Right lobe of liver (tissue), 6 donors: ENCODE data around the gene STXBP5. TPM values are rescaled to one million over a fixed set of nuclear protein-coding genes. Genes with fewer than 3 reads are reported as not detected.

ENCODE experiments used
- ATAC-seq, 4 donors: fragments of 200-7000 bp; cut with Tn5 transposase; one replicate each; pipeline ENCODE4 v1.9.1; 2020; ENCODE audit warnings: mild to moderate bottlenecking in 4 of 4, moderate library complexity in 4 of 4
- DNase-seq, 3 donors: peaks; one replicate each; pipeline ENCODE4 v3.0.0-alpha.2; 2020
- H3K27ac ChIP-seq, 3 donors: fragments of 200-600 bp; one replicate each; pipeline ENCODE4 v1.8.0; 2022
- H3K27me3 ChIP-seq, 2 donors: fragments of 200-600 bp; one replicate each; pipeline ENCODE4 v1.8.0; 2022
- H3K36me3 ChIP-seq, 4 donors: fragments of 200-600 bp; sonication (generic) in 1 of 4; one replicate each; pipeline versions ENCODE4 v1.5.1 to v1.8.0; 2017 to 2022; ENCODE audit warnings: control low read depth in 1 of 4
- H3K4me1 ChIP-seq, 4 donors: fragments of 200-600 bp; sonication (generic) in 1 of 4; one replicate each; pipeline versions ENCODE4 v1.5.1 to v1.8.0; 2017 to 2022; ENCODE audit warnings: control low read depth in 1 of 4
- H3K4me3 ChIP-seq, 3 donors: fragments of 200-600 bp; one replicate each; pipeline ENCODE4 v1.8.0; 2022
- H3K9me3 ChIP-seq, 4 donors: fragments of 200-600 bp; sonication (generic) in 1 of 4; one replicate each; pipeline versions ENCODE4 v1.5.1 to v1.8.0; 2017 to 2022; ENCODE audit warnings: control low read depth in 1 of 4
- CTCF ChIP-seq, 4 donors: fragments of 200-600 bp in 3 of 4; fragments of 450-650 bp in 1 of 4; IDR thresholded peaks; one replicate each; pipeline versions ENCODE4 v1.5.1 to v1.8.0; 2016 to 2022; ENCODE audit warnings: antibody characterized with exemption in 4 of 4, mild to moderate bottlenecking in 2 of 4
- POLR2A ChIP-seq: fragments of 450-650 bp; IDR thresholded peaks from one replicate; pipeline ENCODE4 v1.6.1; 2017; ENCODE audit warnings: antibody characterized with exemption, mild to moderate bottlenecking
- WGBS: methylation state at CpG from one replicate; pipeline ENCODE4 v1.1.6; 2018; ENCODE audit warnings: low coverage, low lambda C conversion rate; ENCODE audit not compliant: insufficient coverage; ENCODE audit errors: missing lambda C conversion rate; 5-methylcytosine and 5-hydroxymethylcytosine counted together
- intact Hi-C, 2 donors: fragments of 100-400 bp; cut with DNase I; formaldehyde crosslinking; loops; one replicate each; pipeline versions ENCODE4 v1.11.2 to v1.14.1; 2022
- total RNA-seq, 6 experiments: library from RNA; depleted of rRNA in 2 of 6; stranded (reverse); fragments of >200 nt in 2 of 6; fragmentation: NEBNext Ultra II Directional in 3 of 6; extraction: Animal tissue kit (Norgen Biotek cat#: 25700) in 3 of 6; gene quantifications; one replicate each; pipeline versions ENCODE4 v1.1.0 to v1.2.4, GENCODE V29; 2016 to 2023
- donor health status: DM: no; HTN: yes; CAD: no.
- donor health status: DM: no; HTN: no; CAD: no.
- donor health status: DM: no; HTN: no; CAD: no.
- donor health status: DM: no; HTN: yes; CAD: no.
- donor health status: DM: no; HTN: yes; CAD: no.

The STXBP5 gene
- total RNA-seq, 6 experiments from 2014 or later, result 3.9 to 7.6 (median 5.7) TPM

- intact Hi-C loops, result no loop called here
- TF ChIP-seq CTCF (IDR thresholded peaks at IDR 0.05), result no peak
- no peak for TF ChIP-seq POLR2A
- Histone ChIP-seq H3K4me1 (no peaks in the 10 kb centered on the region), H3K9me3 (no peaks in the 10 kb centered on the region), H3K27ac (no peak overlapping the region), H3K27me3 (no peaks in the 10 kb centered on the region), H3K4me3 (no peak overlapping the region), H3K36me3 (no peaks in the 10 kb centered on the region)
- 67% methylated on average over 3 of the region's 3 CpGs for WGBS
- ATAC-seq, result no peak
- DNase-seq, result no peak
These were observed 193.1 kb downstream of the STXBP5 start for GRCh38 chr6:147397306-147397705.

- no peak overlapping the region for H3K4me3 ChIP-seq
- intact Hi-C loops, result no loop called here
- H3K9me3 ChIP-seq, result no peaks in the 10 kb centered on the region
- H3K27me3 ChIP-seq, result no peaks in the 10 kb centered on the region
- no peaks in the 10 kb centered on the region for H3K36me3 ChIP-seq
- ATAC-seq (no peak), DNase-seq (no peak)
- no peak for TF ChIP-seq CTCF (IDR thresholded peaks at IDR 0.05)
- TF ChIP-seq POLR2A, result no peak
- H3K4me1 ChIP-seq, result no peaks in the 10 kb centered on the region
- no peak overlapping the region for H3K27ac ChIP-seq
These were observed 196.8 kb downstream of the STXBP5 start for GRCh38 chr6:147400968-147401367.

- H3K27me3 ChIP-seq, result no peaks in the 10 kb centered on the region
- no peak overlapping the region for H3K4me3 ChIP-seq
- DNase-seq (no peak), ATAC-seq (no peak)
- no peak for TF ChIP-seq POLR2A
- TF ChIP-seq CTCF (IDR thresholded peaks at IDR 0.05), result no peak
- H3K27ac ChIP-seq, result no peak overlapping the region
- 71% methylated on average over 4 of the region's 5 CpGs for WGBS
- no peaks in the 10 kb centered on the region for H3K36me3 ChIP-seq
- no peaks in the 10 kb centered on the region for H3K4me1 ChIP-seq
- intact Hi-C loops, result no loop called here
- no peaks in the 10 kb centered on the region for H3K9me3 ChIP-seq
These were observed 197.6 kb downstream of the STXBP5 start for GRCh38 chr6:147401779-147402178.

- Histone ChIP-seq H3K4me3 (no peak overlapping the region), H3K4me1 (no peaks in the 10 kb centered on the region), H3K36me3 (no peaks in the 10 kb centered on the region), H3K27ac (no peak overlapping the region), H3K27me3 (no peaks in the 10 kb centered on the region), H3K9me3 (no peaks in the 10 kb centered on the region)
- intact Hi-C loops, result no loop called here
- peak in 1 of 3 donors; percentile 35 for DNase-seq
- no CpG with 5 or more reads among the region's 27 CpGs for WGBS
- no peak for TF ChIP-seq POLR2A
- no peak for TF ChIP-seq CTCF (IDR thresholded peaks at IDR 0.05)
- ATAC-seq, result peak in 1 of 4 donors; percentile 39
These were observed 202.6 kb downstream of the STXBP5 start for GRCh38 chr6:147406783-147407182.

- Histone ChIP-seq H3K4me1 (no peaks in the 10 kb centered on the region), H3K27ac (no peak overlapping the region), H3K4me3 (no peak overlapping the region), H3K9me3 (no peaks in the 10 kb centered on the region), H3K36me3 (no peaks in the 10 kb centered on the region), H3K27me3 (no peaks in the 10 kb centered on the region)
- no peak for TF ChIP-seq POLR2A
- no peak for TF ChIP-seq CTCF (IDR thresholded peaks at IDR 0.05)
- no peak for ATAC-seq
- intact Hi-C loops, result no loop called here
- WGBS, result 64% methylated on average over 3 of the region's 8 CpGs
- DNase-seq, result peak in 1 of 3 donors; percentile 30
These were observed 203.4 kb downstream of the STXBP5 start for GRCh38 chr6:147407571-147407970.
